DND-41 (cell line): ENCODE measurements around the gene IL17RB.

Experiments
- ATAC-seq: fragments of 200-7000 bp; cut with Tn5 transposase; 3 replicates; pipeline ENCODE4 v1.9.1; 2021; ENCODE audit warnings: low read depth; ENCODE audit not compliant: insufficient read depth
- DNase-seq: peaks from one replicate; pipeline ENCODE4 v3.0.0-alpha.2; 2020
- H2AFZ ChIP-seq: 2 replicates; pipeline ENCODE4 v1.6.0; 2012; ENCODE audit warnings: low read depth, low read length
- H3K27ac ChIP-seq: 2 replicates; pipeline ENCODE4 v1.5.1; 2012; ENCODE audit warnings: low read length, inconsistent platforms
- H3K27me3 ChIP-seq: fragments of 200-600 bp; sonication (generic); 2 replicates; pipeline ENCODE4 v1.6.0; 2012; ENCODE audit warnings: low read length, mild to moderate bottlenecking, inconsistent platforms; ENCODE audit not compliant: insufficient read depth, poor library complexity
- H3K36me3 ChIP-seq: 2 replicates; pipeline ENCODE4 v1.5.1; 2012; ENCODE audit warnings: low read length, inconsistent platforms; ENCODE audit not compliant: insufficient read depth
- H3K4me1 ChIP-seq: 2 replicates; pipeline ENCODE4 v1.5.1; 2012; ENCODE audit warnings: mild to moderate bottlenecking, low read length; ENCODE audit not compliant: insufficient read depth
- H3K4me2 ChIP-seq: 2 replicates; pipeline ENCODE4 v1.6.0; 2012; ENCODE audit warnings: mild to moderate bottlenecking, moderate library complexity, low read length, inconsistent platforms; ENCODE audit not compliant: insufficient read depth
- H3K4me3 ChIP-seq, 2 experiments: fragments of 200-600 bp in 1 of 2; shearing (Covaris generic) in 1 of 2; 2 replicates each; pipeline ENCODE4 v1.5.1; 2012 to 2016; ENCODE audit warnings: inconsistent platforms in 2 of 2, low read length in 2 of 2, mild to moderate bottlenecking in 2 of 2, low read depth in 1 of 2, moderate library complexity in 1 of 2
- H3K79me2 ChIP-seq: 2 replicates; pipeline ENCODE4 v1.6.0; 2012; ENCODE audit warnings: low read length, inconsistent platforms; ENCODE audit not compliant: insufficient read depth
- H3K9ac ChIP-seq: 2 replicates; pipeline ENCODE4 v1.6.0; 2012; ENCODE audit warnings: low read depth, mild to moderate bottlenecking, inconsistent platforms, low read length, moderate library complexity
- H3K9me3 ChIP-seq: 2 replicates; pipeline ENCODE4 v1.5.1; 2012; ENCODE audit warnings: low read length, moderate library complexity, mild to moderate bottlenecking, inconsistent platforms; ENCODE audit not compliant: insufficient read depth, severe bottlenecking
- H4K20me1 ChIP-seq: 2 replicates; pipeline ENCODE4 v1.6.0; 2012; ENCODE audit warnings: low read length; ENCODE audit not compliant: insufficient read depth
- EZH2 ChIP-seq: IDR thresholded peaks from 3 replicates; pipeline ENCODE4 v1.6.1; 2012; ENCODE audit warnings: borderline replicate concordance, low read depth, mild to moderate bottlenecking, moderate library complexity, low read length, inconsistent platforms; ENCODE audit not compliant: severe bottlenecking
- TF ChIP-seq, protein P1 (sequence below): IDR thresholded peaks from 2 replicates; pipeline ENCODE4 v1.5.1; 2012; ENCODE audit warnings: borderline replicate concordance, low read length, moderate library complexity, mild to moderate bottlenecking; ENCODE audit not compliant: poor library complexity, severe bottlenecking; ENCODE audit errors: extremely low read depth

The IL17RB gene

GRCh38 chr3:53835257-53835656, 11.1 kb upstream of the IL17RB start:
- no peak for ATAC-seq
- no peaks in the 10 kb centered on the region; the same call in 1 of the 2 replicates for H4K20me1 ChIP-seq
- H3K27me3 ChIP-seq: no peaks in the 10 kb centered on the region

GRCh38 chr3:53836084-53836872, 10.1 kb upstream of the IL17RB start:
- H3K4me2 ChIP-seq: no peak overlapping the region
- H2AFZ ChIP-seq: no peak overlapping the region
- DNase-seq: no peak
- H3K9me3 ChIP-seq: no peaks in the 10 kb centered on the region
- H4K20me1 ChIP-seq: no peaks in the 10 kb centered on the region; the same call in 1 of the 2 replicates
- H3K27ac ChIP-seq: no peak overlapping the region
- H3K4me3 ChIP-seq: no peak overlapping the region
- no peak for ATAC-seq
- no peak overlapping the region for H3K9ac ChIP-seq
- TF ChIP-seq EZH2: no peak
- TF ChIP-seq, protein P1, sequence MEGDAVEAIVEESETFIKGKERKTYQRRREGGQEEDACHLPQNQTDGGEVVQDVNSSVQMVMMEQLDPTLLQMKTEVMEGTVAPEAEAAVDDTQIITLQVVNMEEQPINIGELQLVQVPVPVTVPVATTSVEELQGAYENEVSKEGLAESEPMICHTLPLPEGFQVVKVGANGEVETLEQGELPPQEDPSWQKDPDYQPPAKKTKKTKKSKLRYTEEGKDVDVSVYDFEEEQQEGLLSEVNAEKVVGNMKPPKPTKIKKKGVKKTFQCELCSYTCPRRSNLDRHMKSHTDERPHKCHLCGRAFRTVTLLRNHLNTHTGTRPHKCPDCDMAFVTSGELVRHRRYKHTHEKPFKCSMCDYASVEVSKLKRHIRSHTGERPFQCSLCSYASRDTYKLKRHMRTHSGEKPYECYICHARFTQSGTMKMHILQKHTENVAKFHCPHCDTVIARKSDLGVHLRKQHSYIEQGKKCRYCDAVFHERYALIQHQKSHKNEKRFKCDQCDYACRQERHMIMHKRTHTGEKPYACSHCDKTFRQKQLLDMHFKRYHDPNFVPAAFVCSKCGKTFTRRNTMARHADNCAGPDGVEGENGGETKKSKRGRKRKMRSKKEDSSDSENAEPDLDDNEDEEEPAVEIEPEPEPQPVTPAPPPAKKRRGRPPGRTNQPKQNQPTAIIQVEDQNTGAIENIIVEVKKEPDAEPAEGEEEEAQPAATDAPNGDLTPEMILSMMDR: no peak
- no peaks in the 10 kb centered on the region for H3K36me3 ChIP-seq
- H3K27me3 ChIP-seq: no peaks in the 10 kb centered on the region
- no peaks in the 10 kb centered on the region for H3K79me2 ChIP-seq
- no peaks in the 10 kb centered on the region for H3K4me1 ChIP-seq

More at GRCh38 chr3:53835257-53835656, 11.1 kb upstream of the IL17RB start:
- no peak overlapping the region for H3K9ac ChIP-seq
- H3K79me2 ChIP-seq: no peaks in the 10 kb centered on the region
- H3K4me1 ChIP-seq: no peaks in the 10 kb centered on the region
- H3K4me2 ChIP-seq: no peak overlapping the region
- no peak for TF ChIP-seq EZH2
- TF ChIP-seq, protein P1: no peak
- no peaks in the 10 kb centered on the region for H3K9me3 ChIP-seq
- no peak overlapping the region for H2AFZ ChIP-seq
- H3K4me3 ChIP-seq: no peak overlapping the region
- no peak overlapping the region for H3K27ac ChIP-seq
- H3K36me3 ChIP-seq: no peaks in the 10 kb centered on the region
- no peak for DNase-seq

DNA sequence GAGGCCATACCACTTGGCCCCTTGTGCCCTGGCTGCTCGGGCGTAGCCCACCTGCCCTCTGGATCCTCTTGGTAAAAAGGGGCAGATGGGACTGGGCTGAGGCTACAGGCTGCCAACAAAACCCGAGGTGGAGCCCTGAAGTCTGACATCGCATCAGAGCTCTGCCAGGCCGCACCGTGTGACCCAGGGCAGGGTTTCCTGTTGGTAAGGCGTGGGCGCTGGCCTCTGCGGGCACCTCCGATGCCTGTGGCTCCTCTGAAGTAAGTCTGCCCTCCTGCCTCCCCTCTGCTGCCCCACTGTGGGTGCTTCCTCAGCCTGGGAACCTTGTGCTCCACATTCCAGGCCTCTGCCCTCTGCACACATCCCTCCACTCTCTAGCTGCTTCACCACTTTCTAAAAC, 9.0 kb upstream of the IL17RB start:
- Histone ChIP-seq H3K79me2 (no peaks in the 10 kb centered on the region), H3K27ac (no peak overlapping the region)
- ATAC-seq: no peak

More for the DNA sequence above, 9.0 kb upstream of the IL17RB start:
- H3K4me2 ChIP-seq: no peak overlapping the region
- no peak overlapping the region for H3K4me3 ChIP-seq
- H2AFZ ChIP-seq: no peak overlapping the region
- no peak overlapping the region for H3K9ac ChIP-seq
- H3K36me3 ChIP-seq: no peaks in the 10 kb centered on the region
- H3K4me1 ChIP-seq: no peaks in the 10 kb centered on the region
- no peaks in the 10 kb centered on the region for H3K9me3 ChIP-seq
- DNase-seq: no peak
- H4K20me1 ChIP-seq: no peaks in the 10 kb centered on the region; the same call in 1 of the 2 replicates
- no peaks in the 10 kb centered on the region for H3K27me3 ChIP-seq
- TF ChIP-seq, protein P1: no peak
- TF ChIP-seq EZH2: no peak
